HG03025 (cell line): ENCODE data around the gene JUN.

Source experiments
- ATAC-seq: cut with Tn5 transposase; IDR thresholded peaks from one replicate; pipeline ENCODE4 v1.9.1; 2021; ENCODE audit warnings: mild to moderate bottlenecking, moderate library complexity; ENCODE audit not compliant: unreplicated experiment, low FRiP score

Gene JUN

DNA sequence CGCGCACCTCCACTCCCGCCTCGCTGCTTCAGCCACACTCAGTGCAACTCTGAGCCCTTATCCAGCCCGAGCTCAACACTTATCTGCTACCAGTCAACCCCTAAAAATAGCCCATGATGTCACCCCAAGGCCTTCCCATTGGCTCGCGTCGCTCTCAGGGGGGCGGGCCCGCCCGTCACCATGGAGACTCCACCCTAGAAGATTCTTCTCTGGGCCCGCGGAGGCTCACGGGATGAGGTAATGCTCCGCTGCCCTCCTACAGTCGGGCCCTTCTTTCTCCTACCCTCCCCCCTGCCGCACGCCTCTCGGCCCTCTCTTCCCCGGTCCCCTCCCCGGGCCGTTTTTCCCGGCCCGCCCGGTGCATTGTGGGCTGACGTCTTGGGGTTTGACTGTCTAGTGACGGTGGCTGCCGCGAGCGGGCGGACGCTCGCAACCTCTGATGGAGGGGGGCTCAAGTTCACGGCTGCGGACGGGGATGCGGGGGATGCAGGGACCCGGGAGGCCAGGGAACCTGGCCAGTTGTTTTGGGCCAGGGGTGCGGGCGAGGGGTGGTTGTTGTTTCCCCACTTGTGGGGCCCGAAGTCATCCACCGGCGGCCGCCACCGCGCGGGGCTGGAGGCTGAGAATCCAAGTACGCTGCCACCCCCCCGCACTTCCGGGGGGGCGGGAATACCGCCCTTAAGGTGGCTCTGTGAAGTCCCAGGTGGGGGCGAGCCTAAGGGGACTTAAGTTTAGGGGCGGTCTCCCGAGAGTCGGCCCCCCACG, at the start of gene JUN:
TSS of gene JUN (minus strand) at position 55 of the 765 bp plus-strand sequence. CDS start 977 bp downstream, outside the sequence.
- ATAC-seq, result peak; percentile 78

GRCh38 chr1:58833166-58833565, 49.3 kb upstream of the JUN start:
- no peak for ATAC-seq

GRCh38 chr1:58830291-58830690, 46.4 kb upstream of the JUN start:
- ATAC-seq, result no peak

- ATAC-seq, result no peak
Observed at GRCh38 chr1:58829866-58830265, 46.0 kb upstream of the JUN start.

DNA sequence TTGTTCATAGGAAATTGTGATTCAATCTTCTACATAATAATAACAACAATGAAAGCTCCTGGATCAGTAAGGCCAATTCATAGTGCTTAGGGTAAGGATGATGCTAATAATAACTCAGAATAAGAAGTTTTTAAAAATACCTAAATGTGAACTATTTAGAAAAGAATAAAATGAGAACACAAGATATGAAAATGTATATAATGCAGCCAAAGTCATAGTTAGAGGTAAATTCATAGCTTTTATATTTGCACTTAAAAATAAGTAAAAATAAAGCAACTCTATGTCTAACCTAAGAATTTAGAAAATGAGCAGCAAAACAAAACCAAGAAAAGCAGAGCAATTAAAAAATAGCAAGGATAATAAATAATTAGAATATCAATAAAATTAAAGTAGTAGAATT, 43.5 kb upstream of the JUN start:
- ATAC-seq, result no peak

GRCh38 chr1:58824753-58825389, 41.0 kb upstream of the JUN start:
- ATAC-seq, result no peak

DNA sequence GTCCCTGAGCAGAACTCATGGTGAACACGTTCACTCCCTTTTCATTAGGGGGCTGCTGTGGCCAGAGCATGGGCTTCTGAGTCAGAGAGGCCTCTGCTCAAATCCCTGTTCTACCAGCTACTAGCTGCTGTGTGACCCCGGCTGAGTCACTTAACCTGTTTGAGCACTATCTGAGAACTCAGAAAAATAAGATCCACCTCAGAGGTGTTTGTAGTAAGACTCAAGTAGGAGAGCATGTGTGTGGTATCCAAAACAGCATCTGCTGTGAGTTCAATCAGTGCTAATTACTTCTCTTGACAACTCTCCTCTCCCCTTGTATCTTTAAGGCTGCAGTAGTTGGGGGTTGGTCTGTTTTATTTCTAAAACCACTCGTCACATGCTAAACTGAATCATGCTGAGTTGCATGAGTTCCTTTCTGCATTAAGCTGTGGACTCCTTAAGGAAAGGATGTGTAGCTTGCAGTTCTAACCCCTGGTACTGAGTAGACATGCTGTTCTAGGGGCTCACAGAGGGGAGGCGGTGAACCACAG, 39.7 kb upstream of the JUN start:
- no peak for ATAC-seq

- no peak for ATAC-seq
Observed at GRCh38 chr1:58821309-58821708, 37.5 kb upstream of the JUN start.

- no peak for ATAC-seq
Observed at GRCh38 chr1:58818976-58819375, 35.1 kb upstream of the JUN start.

DNA sequence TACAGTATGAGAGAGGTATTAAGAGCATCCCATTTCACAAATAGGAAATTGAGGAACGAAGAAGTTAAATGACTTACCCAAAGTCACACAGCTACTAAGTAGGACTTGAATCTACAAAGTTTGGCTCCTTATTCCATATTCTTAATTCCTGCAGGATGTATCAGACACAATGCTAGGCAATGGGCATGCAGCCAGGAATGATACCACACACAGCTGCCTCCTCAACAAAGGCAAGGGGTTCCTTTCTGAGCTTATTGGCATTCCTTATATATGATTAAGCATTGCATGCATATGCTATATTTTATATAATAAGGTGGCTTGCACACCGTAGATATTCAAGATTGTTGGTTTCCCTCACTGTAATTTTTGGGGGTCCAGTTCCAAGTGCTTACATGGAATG, 34.2 kb upstream of the JUN start:
- no peak for ATAC-seq

- no peak for ATAC-seq
Observed at GRCh38 chr1:58816747-58817221, 32.9 kb upstream of the JUN start.

DNA sequence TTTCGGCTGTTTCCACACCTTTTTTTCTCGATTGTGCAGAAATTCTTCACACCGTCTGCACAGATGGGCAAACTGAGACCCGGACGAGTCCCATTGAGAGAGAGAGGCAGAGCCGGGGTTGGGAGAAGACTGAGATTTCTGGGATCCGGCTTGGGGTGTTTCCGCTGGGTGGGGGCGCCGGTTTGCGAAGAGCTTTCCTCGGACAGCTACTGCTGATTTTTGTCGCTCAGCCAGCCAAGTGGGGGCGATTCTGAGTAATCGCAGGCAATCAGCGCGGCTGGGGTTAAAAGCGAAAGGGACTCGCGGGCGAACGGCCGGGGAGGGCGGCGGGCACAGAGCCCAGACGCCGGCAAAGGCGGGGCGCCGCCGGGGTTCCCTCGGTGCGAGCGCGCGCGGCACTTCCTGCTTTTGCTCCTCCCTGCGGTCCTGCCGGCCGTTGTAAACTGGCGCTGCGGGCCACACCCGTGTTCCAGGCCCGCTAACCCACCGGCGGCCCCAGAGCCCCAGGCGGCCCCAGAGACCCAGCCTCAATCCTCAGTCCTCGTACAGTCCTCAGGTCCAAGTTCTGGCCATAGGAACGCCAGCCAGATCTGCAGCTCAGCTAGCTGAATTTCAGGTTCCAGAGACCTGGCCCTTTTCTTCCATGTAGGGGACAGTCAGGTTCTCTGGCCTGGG, 32.4 kb upstream of the JUN start:
- peak; percentile 84 for ATAC-seq

GRCh38 chr1:58815686-58816071, 31.8 kb upstream of the JUN start:
- peak; percentile 11 for ATAC-seq

DNA sequence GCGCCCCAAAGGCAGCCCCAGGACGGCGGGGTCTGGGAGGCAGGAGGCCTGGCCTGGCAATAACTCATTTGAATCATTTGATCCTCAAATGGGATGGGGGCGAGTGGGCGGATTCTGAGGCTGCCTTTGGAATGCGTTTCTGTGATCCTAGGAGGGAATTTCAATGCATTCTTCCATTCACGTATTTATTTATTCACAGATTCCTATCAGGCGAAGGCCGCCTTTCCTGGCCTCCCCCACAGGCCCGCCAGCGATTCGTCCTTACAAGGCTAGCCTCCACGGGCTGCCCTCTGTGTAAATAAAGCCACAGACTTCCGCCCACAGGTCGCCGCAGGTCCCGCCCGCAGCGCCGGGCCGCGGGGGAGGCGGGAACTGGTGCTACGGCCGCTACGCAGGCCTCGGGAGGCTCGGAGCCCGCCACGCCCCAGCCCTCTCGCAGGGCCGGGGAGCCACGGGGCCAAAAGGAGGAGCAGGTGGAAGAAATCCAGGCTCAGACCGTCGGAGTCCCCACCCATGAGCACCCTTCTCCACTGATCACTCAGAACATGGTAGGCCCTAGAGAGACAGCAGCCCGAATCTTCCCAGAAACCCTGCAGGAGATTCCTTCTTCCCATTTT, 31.3 kb upstream of the JUN start:
- ATAC-seq, result peak; percentile 56

- ATAC-seq, result no peak
Observed at GRCh38 chr1:58814251-58815068, 30.6 kb upstream of the JUN start.

DNA sequence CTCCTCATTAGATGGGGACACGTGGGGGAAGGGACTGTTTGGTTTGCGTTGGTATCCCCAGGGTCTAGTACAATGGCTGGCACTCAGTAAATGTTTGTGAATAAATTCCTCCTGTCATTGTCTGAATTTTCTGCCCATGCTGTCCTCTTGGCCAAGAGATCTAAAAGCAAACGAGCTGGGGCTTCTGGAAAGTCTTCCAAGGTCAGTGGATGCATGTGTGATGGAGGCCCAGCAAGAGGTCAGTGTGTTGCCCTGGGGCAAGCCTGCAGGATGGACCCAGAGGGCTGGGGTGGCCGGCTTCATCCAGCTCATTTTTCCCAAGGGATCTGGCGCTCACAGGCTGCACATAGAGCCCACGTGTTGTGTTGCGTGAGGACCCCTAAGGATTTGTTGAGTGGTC, 30.0 kb upstream of the JUN start:
- ATAC-seq, result no peak

DNA sequence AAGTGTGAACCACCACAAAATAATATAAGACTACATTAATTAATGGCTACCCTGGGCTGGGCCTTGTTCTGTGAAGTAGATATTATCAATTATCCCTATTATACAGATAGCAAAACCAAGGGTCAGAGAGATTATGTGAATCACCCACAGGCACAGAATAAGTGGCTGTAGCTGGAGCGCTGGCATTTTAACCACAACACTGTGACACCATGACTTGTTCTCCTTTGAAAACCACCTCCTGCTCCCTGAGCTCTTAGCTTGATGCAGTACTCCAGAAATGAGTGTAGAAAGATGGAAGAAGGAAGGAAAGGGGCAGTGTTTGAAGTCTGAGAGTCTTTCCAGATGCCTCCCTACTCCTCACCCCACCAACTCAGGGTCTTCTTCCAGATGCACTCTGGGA, 29.5 kb upstream of the JUN start:
- ATAC-seq, result no peak

GRCh38 chr1:58812926-58813325, 29.1 kb upstream of the JUN start:
- ATAC-seq, result no peak

DNA sequence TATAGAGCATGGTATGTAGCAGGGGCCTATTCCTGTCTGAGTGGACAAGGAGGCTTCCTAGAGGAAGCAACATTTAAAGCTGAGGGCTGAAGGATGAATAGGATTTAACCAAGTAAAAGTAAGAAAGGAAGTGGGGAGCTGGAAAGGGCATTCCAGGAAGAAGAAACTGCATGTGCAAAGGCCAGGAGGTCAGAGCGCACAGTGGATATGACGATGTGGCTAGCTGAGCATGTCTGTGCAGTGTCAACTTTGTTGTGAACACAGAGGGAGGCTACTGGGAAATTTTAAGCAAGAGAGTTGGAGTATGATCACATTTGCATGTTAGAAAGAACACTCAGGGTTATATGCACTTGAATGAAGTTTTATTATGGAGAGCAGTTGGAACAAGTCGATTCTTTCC, 28.6 kb upstream of the JUN start:
- no peak for ATAC-seq

GRCh38 chr1:58811303-58811702, 27.5 kb upstream of the JUN start:
- ATAC-seq, result no peak
